GM12878 (cell line): Measurements from ENCODE around the gene SLC15A1. TPM values are rescaled to one million over a fixed set of nuclear protein-coding genes. Genes with fewer than 3 reads are reported as not detected.

Source experiments
- ATAC-seq: fragments of 200-7000 bp; cut with Tn5 transposase; 3 replicates; pipeline ENCODE4 v1.9.1; 2020; ENCODE audit warnings: mild to moderate bottlenecking, moderate library complexity
- BruUV-seq: library from RNA; stranded (reverse); fragments of 400-500 nt; replicated peaks from 2 replicates; lab custom pipeline; 2021; lab: Mats Ljungman, UMichigan
- CTCF ChIA-PET: fragments of 300-600 bp; sonication (Branson Sonifier 250); formaldehyde crosslinking; extraction: SDS; loops from one replicate; lab custom pipeline; 2021; ENCODE audit warnings: inconsistent platforms; lab: Yijun Ruan, JAX
- POLR2A ChIA-PET: fragments of 350-600 bp; formaldehyde crosslinking; extraction: SDS; loops from one replicate; lab custom pipeline; 2021; ENCODE audit warnings: inconsistent platforms; lab: Charles Lee
- RAD21 ChIA-PET: fragments of 300-600 bp; sonication (Branson Sonifier 250); formaldehyde crosslinking; loops from one replicate; lab custom pipeline; 2023; ENCODE audit warnings: antibody characterized with exemption; ENCODE audit not compliant: unreplicated experiment; lab: Charles Lee
- SMC1A ChIA-PET: fragments of 300-600 bp; sonication (Branson Sonifier 250); formaldehyde crosslinking; loops from one replicate; lab custom pipeline; 2023; ENCODE audit not compliant: unreplicated experiment, uncharacterized antibody; lab: Charles Lee
- DNase-seq: peaks from one replicate; pipeline ENCODE4 v3.0.0-alpha.2; 2011; ENCODE audit warnings: low read depth, low spot score
- FAIRE-seq: peaks from 3 replicates; lab custom pipeline; 2011; peaks lifted over from hg19 to GRCh38; lab: Jason Lieb, UNC
- H2AFZ ChIP-seq: 2 replicates; pipeline ENCODE4 v1.6.0; 2011; ENCODE audit warnings: low read depth, low read length, control low read depth; ENCODE audit not compliant: control insufficient read depth
- H3K27ac ChIP-seq: 2 replicates; pipeline ENCODE4 v1.5.1; 2011; ENCODE audit warnings: control low read depth; ENCODE audit not compliant: control insufficient read depth, insufficient read depth
- H3K27me3 ChIP-seq, 2 experiments: replicated peaks in 1 of 2; 2 replicates each; pipeline versions ENCODE4 v1.6.0 to v1.6.1; 2011; ENCODE audit warnings: low read length in 1 of 2; ENCODE audit not compliant: control insufficient read depth in 2 of 2, insufficient read depth in 2 of 2
- H3K36me3 ChIP-seq, 2 experiments: 2 replicates each; pipeline ENCODE4 v1.5.1; 2011; ENCODE audit warnings: low read length in 1 of 2; ENCODE audit not compliant: control insufficient read depth in 2 of 2, insufficient read depth in 2 of 2
- H3K4me1 ChIP-seq: 2 replicates; pipeline ENCODE4 v1.6.1; 2011; ENCODE audit warnings: mild to moderate bottlenecking, low read length, moderate library complexity, mixed read lengths; ENCODE audit not compliant: control insufficient read depth, insufficient read depth
- H3K4me2 ChIP-seq: 2 replicates; pipeline ENCODE4 v1.6.0; 2011; ENCODE audit warnings: control low read depth; ENCODE audit not compliant: control insufficient read depth, insufficient read depth
- H3K4me3 ChIP-seq: fragments of 200-600 bp; sonication (generic); 2 replicates; pipeline ENCODE4 v1.5.1; 2016
- H3K79me2 ChIP-seq: 2 replicates; pipeline ENCODE4 v1.6.0; 2011; ENCODE audit warnings: low read length; ENCODE audit not compliant: control insufficient read depth, insufficient read depth
- H3K9ac ChIP-seq: 2 replicates; pipeline ENCODE4 v1.8.0; 2011; ENCODE audit warnings: low read length, control low read depth, mixed read lengths; ENCODE audit not compliant: control insufficient read depth, insufficient read depth
- H3K9me3 ChIP-seq: replicated peaks from 3 replicates; pipeline ENCODE4 v1.5.1; 2011; ENCODE audit warnings: mild to moderate bottlenecking, low read length; ENCODE audit not compliant: control insufficient read depth, insufficient read depth
- H4K20me1 ChIP-seq: 2 replicates; pipeline ENCODE4 v1.6.0; 2011; ENCODE audit not compliant: control insufficient read depth, insufficient read depth
- ATF7 ChIP-seq: fragments of 450-650 bp; IDR thresholded peaks from 2 replicates; pipeline ENCODE4 v1.6.1; 2016; ENCODE audit warnings: low read depth, mild to moderate bottlenecking
- WGBS: methylation state at CpG from one replicate; pipeline ENCODE4 v1.1.6; 2016; ENCODE audit warnings: low lambda C conversion rate; ENCODE audit not compliant: insufficient replicate concordance, insufficient coverage; ENCODE audit errors: missing lambda C conversion rate; 5-methylcytosine and 5-hydroxymethylcytosine counted together
- in situ Hi-C: fragments of 300-500 bp; cut with MboI; formaldehyde crosslinking; loops from 9 replicates; pipeline ENCODE4 v1.14.3; 2018; ENCODE audit warnings: mixed read lengths
- intact Hi-C: fragments of 100-400 bp; cut with micrococcal nuclease; formaldehyde crosslinking; loops from one replicate; pipeline ENCODE4 v1.14.2; 2022; ENCODE audit not compliant: unreplicated experiment
- polyA plus RNA-seq, 11 experiments: library from polyadenylated mRNA; depleted of rRNA in 4 of 11; unstranded in 6 of 11; stranded (reverse) in 5 of 11; fragments of >200 nt; fragmentation: Nextera tagmentation in 4 of 11; fragmentation: Illumina TruSeq in 1 of 11; extraction: Ambion mirVana in 4 of 11; extraction: Trizol in 1 of 11; gene quantifications; 1 replicate in 1 of 11; 2 replicates in 10 of 11; pipeline versions ENCODE4 v1.2.1 to v1.2.3, GENCODE V29; 2011 to 2016; ENCODE audit warnings: inconsistent platforms in 2 of 11, missing spikeins in 2 of 11, low read depth in 1 of 11
- total RNA-seq, 4 experiments: library from RNA; depleted of rRNA in 3 of 4; stranded (reverse); fragments of >200 nt in 3 of 4; fragmentation: Illumina TruSeq in 1 of 4; extraction: Trizol in 1 of 4; gene quantifications; 2 replicates each; pipeline versions ENCODE4 v1.2.1 to v1.2.3, GENCODE V29; 2013 to 2021
- TF ChIP-seq, protein P1 (sequence below): fragments of 450-650 bp; IDR thresholded peaks from 2 replicates; pipeline ENCODE4 v1.6.1; 2017; ENCODE audit warnings: low read depth, mild to moderate bottlenecking, moderate library complexity
- TF ChIP-seq, protein P2 (sequence below): IDR thresholded peaks from 2 replicates; pipeline ENCODE4 v1.6.1; 2011; ENCODE audit warnings: mild to moderate bottlenecking, low read depth, low read length, moderate library complexity; ENCODE audit not compliant: insufficient replicate concordance

Gene SLC15A1
- total and polyA plus RNA-seq, 10 of the 15 experiments (the other 5 are each of a cell fraction or from before 2014, with no cell fraction given), result not detected

DNA sequence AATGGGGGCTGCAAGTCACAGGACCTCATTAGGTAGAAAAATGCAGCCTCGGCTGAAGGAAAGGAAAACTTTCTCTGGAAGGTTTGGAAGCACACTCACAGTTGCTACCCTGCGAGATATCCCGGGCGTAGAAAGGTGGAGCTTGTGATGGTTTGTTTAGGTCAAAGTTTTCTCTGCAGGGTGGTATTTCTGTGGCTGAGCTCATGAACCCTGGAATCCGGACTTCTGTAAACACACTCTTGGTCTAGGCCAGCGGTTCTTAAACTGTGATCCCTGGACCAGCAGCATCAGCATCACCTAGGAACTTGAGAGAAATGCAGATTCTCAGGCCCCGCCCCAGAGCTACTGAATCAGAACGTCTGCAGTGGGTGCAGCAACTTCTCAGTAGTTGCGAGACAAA is 3.3 kb upstream of the SLC15A1 start:
- peaks cover 0 to 4% of the 10 kb centered on the region in 2 experiments; a peak in 3 of 4 replicates for H3K27me3 ChIP-seq
- no peak overlapping the region for H3K4me3 ChIP-seq
- H3K9me3 ChIP-seq, result peaks cover 5% of the 10 kb centered on the region; the same call in 2 of the 3 replicates
- ATAC-seq (no peak), DNase-seq (no peak), FAIRE-seq (no peak)
- BruUV-seq, result no TSS peak
- no peaks in the 10 kb centered on the region for H3K79me2 ChIP-seq
- no peak overlapping the region for H3K27ac ChIP-seq
- in situ Hi-C loops (no loop called here), intact Hi-C loops (no loop called here)
- no peaks in the 10 kb centered on the region for H3K4me1 ChIP-seq
- H2AFZ ChIP-seq, result no peak overlapping the region
- CTCF ChIA-PET, result no interaction called here
- no peak overlapping the region for H3K4me2 ChIP-seq
- 39% methylated on average over 9 of the region's 9 CpGs for WGBS
- SMC1A ChIA-PET, result interaction anchor here (0.8 kb wide), 1 partner anchor 9 kb away, joined by 3 read pairs; no protein-coding TSS in a partner anchor
- POLR2A ChIA-PET, result interaction anchor here (0.6 kb wide), 1 partner anchor 132 kb away, joined by 3 read pairs; no protein-coding TSS in a partner anchor
- no peak overlapping the region for H3K9ac ChIP-seq
- TF ChIP-seq ATF7, result no peak
- TF ChIP-seq, protein P1, sequence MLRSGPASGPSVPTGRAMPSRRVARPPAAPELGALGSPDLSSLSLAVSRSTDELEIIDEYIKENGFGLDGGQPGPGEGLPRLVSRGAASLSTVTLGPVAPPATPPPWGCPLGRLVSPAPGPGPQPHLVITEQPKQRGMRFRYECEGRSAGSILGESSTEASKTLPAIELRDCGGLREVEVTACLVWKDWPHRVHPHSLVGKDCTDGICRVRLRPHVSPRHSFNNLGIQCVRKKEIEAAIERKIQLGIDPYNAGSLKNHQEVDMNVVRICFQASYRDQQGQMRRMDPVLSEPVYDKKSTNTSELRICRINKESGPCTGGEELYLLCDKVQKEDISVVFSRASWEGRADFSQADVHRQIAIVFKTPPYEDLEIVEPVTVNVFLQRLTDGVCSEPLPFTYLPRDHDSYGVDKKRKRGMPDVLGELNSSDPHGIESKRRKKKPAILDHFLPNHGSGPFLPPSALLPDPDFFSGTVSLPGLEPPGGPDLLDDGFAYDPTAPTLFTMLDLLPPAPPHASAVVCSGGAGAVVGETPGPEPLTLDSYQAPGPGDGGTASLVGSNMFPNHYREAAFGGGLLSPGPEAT, result no peak
- TF ChIP-seq, protein P2, sequence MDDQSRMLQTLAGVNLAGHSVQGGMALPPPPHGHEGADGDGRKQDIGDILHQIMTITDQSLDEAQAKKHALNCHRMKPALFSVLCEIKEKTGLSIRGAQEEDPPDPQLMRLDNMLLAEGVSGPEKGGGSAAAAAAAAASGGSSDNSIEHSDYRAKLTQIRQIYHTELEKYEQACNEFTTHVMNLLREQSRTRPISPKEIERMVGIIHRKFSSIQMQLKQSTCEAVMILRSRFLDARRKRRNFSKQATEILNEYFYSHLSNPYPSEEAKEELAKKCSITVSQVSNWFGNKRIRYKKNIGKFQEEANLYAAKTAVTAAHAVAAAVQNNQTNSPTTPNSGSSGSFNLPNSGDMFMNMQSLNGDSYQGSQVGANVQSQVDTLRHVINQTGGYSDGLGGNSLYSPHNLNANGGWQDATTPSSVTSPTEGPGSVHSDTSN, result no peak
- H4K20me1 ChIP-seq, result no peaks in the 10 kb centered on the region
- RAD21 ChIA-PET, result no interaction called here
- H3K36me3 ChIP-seq, result no peaks in the 10 kb centered on the region
